ENCODE results near the gene TBC1D30. TPM values are rescaled to one million over a fixed set of nuclear protein-coding genes. Genes with fewer than 3 reads are reported as not detected.
"Not testable (repeated sequence)": the region's sequence is repeated elsewhere in the genome, so short reads cannot be mapped to it uniquely, and the experiment has no call there.

The TBC1D30 gene
- total RNA-seq: 10 to 100 TPM in 1 of 4 donors, 1 to 10 TPM in 3; 2.5 to 11.4 (median 6.6) TPM

GRCh38 chr12:64824500-64825142 is at the start of gene TBC1D30:
TSS of gene TBC1D30 (plus strand) at chr12:64824647. CDS start at chr12:64824880, 233 bp downstream.
- H3K4me3 ChIP-seq: peak within 1 kb of the TSS; percentile 4 to 53 (median 40)
- H3K27me3 ChIP-seq: peaks cover 0 to 57% of the 10 kb centered on the region in 2 donors
- H3K4me1 ChIP-seq: peaks cover 0 to 27% (median 16%) of the 10 kb centered on the region in 4 donors
- no peak within 1 kb of the TSS for H3K27ac ChIP-seq
- TF ChIP-seq CTCF (IDR thresholded peaks at IDR 0.05): no peak
- no peak for TF ChIP-seq EP300 (IDR thresholded peaks at IDR 0.05)
- TF ChIP-seq POLR2A (IDR thresholded peaks at IDR 0.05): no peak
- WGBS, 2 donors: 1 to 2% methylated on average over 34 to 50 of the region's 69 CpGs
- H3K36me3 ChIP-seq: no peaks in the 10 kb centered on the region
- H3K9me3 ChIP-seq: peaks cover 0 to 9% (median 1%) of the 10 kb centered on the region in 4 donors
- no peak for DNase-seq (ENCODE audit: low spot score in 2 of 2)

- not testable (repeated sequence) for H3K36me3 ChIP-seq; DNase-seq (ENCODE audit: low spot score in 2 of 2); H3K27me3 ChIP-seq; H3K4me3 ChIP-seq; H3K4me1 ChIP-seq; H3K27ac ChIP-seq
- H3K9me3 ChIP-seq: peaks cover 0 to 26% (median 0%) of the 10 kb centered on the region in 4 donors
Observed at GRCh38 chr12:64775147-64775736, 49.2 kb upstream of the TBC1D30 start.

GRCh38 chr12:64779354-64779974 is 45.0 kb upstream of the TBC1D30 start:
- 65 to 75% methylated on average over 10 of the region's 10 CpGs for WGBS, 2 donors
- TF ChIP-seq CTCF (IDR thresholded peaks at IDR 0.05) (no peak), POLR2A (IDR thresholded peaks at IDR 0.05) (no peak), EP300 (IDR thresholded peaks at IDR 0.05) (no peak)

GRCh38 chr12:64780132-64780530 is 44.3 kb upstream of the TBC1D30 start:
- DNase-seq (ENCODE audit: low spot score in 2 of 2): no peak
- H3K9me3 ChIP-seq: peaks cover 0 to 15% (median 0%) of the 10 kb centered on the region in 4 donors
- H3K4me1 ChIP-seq: peaks cover 0 to 23% (median 14%) of the 10 kb centered on the region in 4 donors
- H3K27me3 ChIP-seq: peaks cover 0 to 39% of the 10 kb centered on the region in 2 donors
- peak overlapping the region; percentile 33 to 61 (median 56) for H3K4me3 ChIP-seq
- TF ChIP-seq POLR2A (IDR thresholded peaks at IDR 0.05): no peak
- TF ChIP-seq CTCF (IDR thresholded peaks at IDR 0.05): no peak
- TF ChIP-seq EP300 (IDR thresholded peaks at IDR 0.05): no peak
- no peaks in the 10 kb centered on the region for H3K36me3 ChIP-seq
- H3K27ac ChIP-seq: peak overlapping the region in 2 of 4 donors; percentile 23 to 68
- 12 to 14% methylated on average over 12 to 14 of the region's 15 CpGs for WGBS, 2 donors

More at GRCh38 chr12:64779354-64779974, 45.0 kb upstream of the TBC1D30 start:
- Histone ChIP-seq H3K4me1 (peaks cover 0 to 23% (median 14%) of the 10 kb centered on the region in 4 donors), H3K36me3 (no peaks in the 10 kb centered on the region), H3K27me3 (peaks cover 0 to 34% of the 10 kb centered on the region in 2 donors), H3K27ac (no peak overlapping the region), H3K4me3 (no peak overlapping the region), H3K9me3 (peaks cover 0 to 22% (median 0%) of the 10 kb centered on the region in 4 donors)
- DNase-seq (ENCODE audit: low spot score in 2 of 2): no peak

GRCh38 chr12:64780531-64781279 is 43.7 kb upstream of the TBC1D30 start:
- peaks cover 0 to 10% (median 0%) of the 10 kb centered on the region in 4 donors for H3K9me3 ChIP-seq
- H3K27ac ChIP-seq: peak overlapping the region in 2 of 4 donors; percentile 23 to 68
- H3K36me3 ChIP-seq: no peaks in the 10 kb centered on the region
- no peak for DNase-seq (ENCODE audit: low spot score in 2 of 2)
- TF ChIP-seq CTCF (IDR thresholded peaks at IDR 0.05): no peak
- TF ChIP-seq POLR2A (IDR thresholded peaks at IDR 0.05): no peak
- no peak for TF ChIP-seq EP300 (IDR thresholded peaks at IDR 0.05)
- WGBS, 2 donors: 0 to 3% methylated on average over 15 to 65 of the region's 103 CpGs
- peak overlapping the region; percentile 33 to 61 (median 56) for H3K4me3 ChIP-seq
- peaks cover 0 to 40% of the 10 kb centered on the region in 2 donors for H3K27me3 ChIP-seq
- H3K4me1 ChIP-seq: peaks cover 0 to 23% (median 14%) of the 10 kb centered on the region in 4 donors

Data from tibial nerve (tissue), 4 donors.